Bronchus fibroblast of lung (primary cell): ENCODE measurements around the gene AKAP17A. TPM values are rescaled to one million over a fixed set of nuclear protein-coding genes. Genes with fewer than 3 reads are reported as not detected.

ENCODE experiments used
- total RNA-seq: library from RNA; depleted of rRNA; stranded (reverse); fragments of >200 nt; gene quantifications from 2 replicates; pipeline ENCODE4 v1.2.3, GENCODE V29; 2015

The AKAP17A gene, protein sequence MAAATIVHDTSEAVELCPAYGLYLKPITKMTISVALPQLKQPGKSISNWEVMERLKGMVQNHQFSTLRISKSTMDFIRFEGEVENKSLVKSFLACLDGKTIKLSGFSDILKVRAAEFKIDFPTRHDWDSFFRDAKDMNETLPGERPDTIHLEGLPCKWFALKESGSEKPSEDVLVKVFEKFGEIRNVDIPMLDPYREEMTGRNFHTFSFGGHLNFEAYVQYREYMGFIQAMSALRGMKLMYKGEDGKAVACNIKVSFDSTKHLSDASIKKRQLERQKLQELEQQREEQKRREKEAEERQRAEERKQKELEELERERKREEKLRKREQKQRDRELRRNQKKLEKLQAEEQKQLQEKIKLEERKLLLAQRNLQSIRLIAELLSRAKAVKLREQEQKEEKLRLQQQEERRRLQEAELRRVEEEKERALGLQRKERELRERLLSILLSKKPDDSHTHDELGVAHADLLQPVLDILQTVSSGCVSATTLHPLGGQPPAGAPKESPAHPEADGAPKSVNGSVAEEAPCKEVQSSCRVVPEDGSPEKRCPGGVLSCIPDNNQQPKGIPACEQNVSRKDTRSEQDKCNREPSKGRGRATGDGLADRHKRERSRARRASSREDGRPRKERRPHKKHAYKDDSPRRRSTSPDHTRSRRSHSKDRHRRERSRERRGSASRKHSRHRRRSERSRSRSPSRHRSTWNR
- 19.5 and 20.2 TPM in 2 replicates for total RNA-seq

DNA sequence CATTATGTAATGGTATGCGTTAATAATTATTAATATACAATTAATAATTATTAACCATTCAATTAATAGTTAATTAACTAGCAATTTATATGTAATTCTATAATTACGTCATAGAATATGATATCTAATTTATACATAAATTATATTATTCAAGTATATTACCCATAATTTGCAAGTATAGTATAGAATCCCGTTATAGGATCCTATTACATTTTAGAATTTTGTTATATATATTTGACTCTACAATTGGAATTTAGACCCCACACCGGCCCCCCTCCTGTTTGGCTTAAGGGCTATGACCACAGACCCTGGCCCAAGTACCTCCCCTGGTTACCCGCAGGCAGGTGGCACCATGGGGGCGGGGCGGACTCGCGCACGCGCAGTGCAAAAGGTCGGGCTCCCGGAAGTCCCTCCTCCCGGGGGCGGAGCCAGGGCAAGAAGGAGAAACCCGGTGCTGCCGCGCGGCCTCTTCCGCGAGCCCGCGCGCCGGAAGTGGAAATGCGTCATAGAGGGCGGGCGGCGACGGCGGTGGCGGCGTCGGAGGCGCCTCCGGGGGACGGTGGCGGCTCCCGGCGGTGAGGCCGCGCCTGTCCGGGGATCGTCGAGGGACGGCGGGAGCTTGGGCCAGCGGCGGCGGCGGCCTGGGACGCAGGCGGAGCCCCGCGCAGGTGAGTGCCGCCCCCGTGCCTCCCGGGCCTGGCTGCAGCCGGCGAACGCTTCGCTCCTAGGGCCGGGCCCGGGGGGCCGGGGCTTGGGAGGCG is at the start of gene AKAP17A:
Gene AKAP17A, plus strand, starts transcription at position 503 of the 761 bp plus-strand sequence. CDS start 1,859 bp downstream, outside the sequence.

DNA sequence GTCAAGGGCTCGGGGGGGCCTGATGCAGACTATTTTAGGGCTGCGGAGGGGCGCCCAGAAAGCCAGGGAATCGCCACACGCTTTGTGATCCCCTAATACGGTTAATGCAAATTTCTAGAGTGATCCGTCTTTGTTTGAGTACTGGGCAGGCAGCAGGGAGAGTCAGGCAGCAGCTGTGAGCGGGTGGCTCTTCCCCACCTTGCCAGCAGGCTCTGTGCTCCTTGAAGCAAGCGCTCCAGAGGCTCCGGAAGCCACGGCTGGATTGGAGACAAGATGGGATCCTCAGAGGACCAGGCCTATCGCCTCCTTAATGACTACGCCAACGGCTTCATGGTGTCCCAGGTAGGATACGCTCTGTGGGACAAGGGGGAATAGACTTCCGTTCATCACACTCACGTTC is 23.5 kb downstream of the AKAP17A start, which contains the start of gene ASMT:
Gene ASMT, plus strand, starts transcription at position 133 of the 400 bp plus-strand sequence. Its CDS starts 141 bp downstream, at position 274.

Other genes starting within 250 kb of the AKAP17A start
- 368 and 429 TPM in 2 replicates for gene SLC25A6, start 199.5 kb upstream of the AKAP17A start, total RNA-seq
- 38.3 and 44.7 TPM in 2 replicates for gene ASMTL, start 138.7 kb upstream of the AKAP17A start, total RNA-seq
- gene P2RY8, start 54.4 kb upstream of the AKAP17A start, total RNA-seq, result not detected in 2 replicates
- not detected in 2 replicates for gene ASMT, start 23.5 kb downstream of the AKAP17A start, total RNA-seq